HUES48 (cell line): ENCODE results near the gene ANKRD13C.

Experiments used
- H3K27ac ChIP-seq: one replicate; pipeline ENCODE4 v1.7.0; 2013; ENCODE audit warnings: low read depth, low read length, inconsistent platforms
- H3K27me3 ChIP-seq: 2 replicates; pipeline ENCODE4 v1.6.1; 2013; ENCODE audit warnings: mild to moderate bottlenecking, low read length; ENCODE audit not compliant: control insufficient read depth, insufficient read depth
- H3K36me3 ChIP-seq: 2 replicates; pipeline ENCODE4 v1.6.1; 2013; ENCODE audit warnings: low read length; ENCODE audit not compliant: control insufficient read depth, insufficient read depth
- H3K4me1 ChIP-seq: 2 replicates; pipeline ENCODE4 v1.6.1; 2013; ENCODE audit warnings: mild to moderate bottlenecking, low read length; ENCODE audit not compliant: control insufficient read depth, insufficient read depth
- H3K4me3 ChIP-seq: 2 replicates; pipeline ENCODE4 v1.5.1; 2013; ENCODE audit warnings: mild to moderate bottlenecking, low read depth, low read length
- H3K9ac ChIP-seq: 2 replicates; pipeline ENCODE4 v1.6.1; 2013; ENCODE audit warnings: mild to moderate bottlenecking, low read depth, low read length, moderate library complexity
- H3K9me3 ChIP-seq: 2 replicates; pipeline ENCODE4 v1.6.1; 2013; ENCODE audit warnings: low read length; ENCODE audit not compliant: control insufficient read depth, insufficient read depth

Gene ANKRD13C

GRCh38 chr1:70248729-70249128, 105.8 kb downstream of the ANKRD13C start:
- H3K27me3 ChIP-seq = no peaks in the 10 kb centered on the region
- no peak overlapping the region for H3K4me3 ChIP-seq
- no peak overlapping the region for H3K9ac ChIP-seq
- peaks cover 93% of the 10 kb centered on the region for H3K36me3 ChIP-seq
- no peak overlapping the region for H3K27ac ChIP-seq
- no peaks in the 10 kb centered on the region for H3K4me1 ChIP-seq
- no peaks in the 10 kb centered on the region for H3K9me3 ChIP-seq

GRCh38 chr1:70247768-70248167, 106.8 kb downstream of the ANKRD13C start:
- Histone ChIP-seq H3K27ac (no peak overlapping the region), H3K9me3 (no peaks in the 10 kb centered on the region), H3K27me3 (no peaks in the 10 kb centered on the region), H3K36me3 (peaks cover 98% of the 10 kb centered on the region), H3K9ac (no peak overlapping the region), H3K4me1 (no peaks in the 10 kb centered on the region), H3K4me3 (no peak overlapping the region)

- H3K36me3 ChIP-seq = peaks cover 100% of the 10 kb centered on the region
- no peak overlapping the region for H3K27ac ChIP-seq
- H3K9ac ChIP-seq = no peak overlapping the region
Observed at GRCh38 chr1:70247122-70247521, 107.4 kb downstream of the ANKRD13C start.

GRCh38 chr1:70239940-70240339, 114.6 kb downstream of the ANKRD13C start:
- no peak overlapping the region for H3K4me3 ChIP-seq
- no peaks in the 10 kb centered on the region for H3K27me3 ChIP-seq
- no peak overlapping the region for H3K9ac ChIP-seq
- no peaks in the 10 kb centered on the region for H3K9me3 ChIP-seq
- H3K27ac ChIP-seq = no peak overlapping the region
- H3K36me3 ChIP-seq = peaks cover 100% of the 10 kb centered on the region
- H3K4me1 ChIP-seq = no peaks in the 10 kb centered on the region

More at GRCh38 chr1:70247122-70247521, 107.4 kb downstream of the ANKRD13C start:
- Histone ChIP-seq H3K27me3 (no peaks in the 10 kb centered on the region), H3K4me1 (no peaks in the 10 kb centered on the region), H3K9me3 (no peaks in the 10 kb centered on the region), H3K4me3 (no peak overlapping the region)

GRCh38 chr1:70234733-70235132, 119.8 kb downstream of the ANKRD13C start:
- no peak overlapping the region for H3K9ac ChIP-seq
- H3K27ac ChIP-seq = no peak overlapping the region
- H3K4me3 ChIP-seq = no peak overlapping the region
- H3K36me3 ChIP-seq = peaks cover 100% of the 10 kb centered on the region
- H3K9me3 ChIP-seq = no peaks in the 10 kb centered on the region
- H3K4me1 ChIP-seq = no peaks in the 10 kb centered on the region
- no peaks in the 10 kb centered on the region for H3K27me3 ChIP-seq

- H3K27me3 ChIP-seq = no peaks in the 10 kb centered on the region
- H3K36me3 ChIP-seq = peaks cover 98% of the 10 kb centered on the region
- H3K9me3 ChIP-seq = no peaks in the 10 kb centered on the region
- H3K27ac ChIP-seq = no peak overlapping the region
- H3K4me3 ChIP-seq = no peak overlapping the region
- H3K4me1 ChIP-seq = no peaks in the 10 kb centered on the region
- H3K9ac ChIP-seq = no peak overlapping the region
Observed at GRCh38 chr1:70231475-70231874, 123.0 kb downstream of the ANKRD13C start.

GRCh38 chr1:70228670-70229069, 125.9 kb downstream of the ANKRD13C start:
- Histone ChIP-seq H3K27me3 (no peaks in the 10 kb centered on the region), H3K9me3 (no peaks in the 10 kb centered on the region), H3K36me3 (peaks cover 95% of the 10 kb centered on the region), H3K4me3 (no peak overlapping the region), H3K4me1 (peaks cover 13% of the 10 kb centered on the region; the same call in 1 of the 2 replicates), H3K9ac (no peak overlapping the region), H3K27ac (no peak overlapping the region)

GRCh38 chr1:70227439-70227838, 127.1 kb downstream of the ANKRD13C start:
- no peaks in the 10 kb centered on the region for H3K27me3 ChIP-seq
- H3K9me3 ChIP-seq = no peaks in the 10 kb centered on the region
- H3K4me3 ChIP-seq = no peak overlapping the region
- H3K36me3 ChIP-seq = peaks cover 95% of the 10 kb centered on the region
- H3K9ac ChIP-seq = no peak overlapping the region
- peak overlapping the region; percentile 12 for H3K27ac ChIP-seq
- peaks cover 24% of the 10 kb centered on the region for H3K4me1 ChIP-seq

GRCh38 chr1:70224954-70225353, 129.6 kb downstream of the ANKRD13C start:
- Histone ChIP-seq H3K36me3 (peaks cover 72% of the 10 kb centered on the region), H3K27ac (peak overlapping the region; percentile 21), H3K9ac (no peak overlapping the region), H3K9me3 (no peaks in the 10 kb centered on the region), H3K4me1 (peaks cover 32% of the 10 kb centered on the region), H3K4me3 (no peak overlapping the region), H3K27me3 (no peaks in the 10 kb centered on the region)

- H3K4me1 ChIP-seq = peaks cover 32% of the 10 kb centered on the region
- H3K27me3 ChIP-seq = no peaks in the 10 kb centered on the region
- H3K27ac ChIP-seq = no peak overlapping the region
- peak overlapping the region; percentile 91 for H3K4me3 ChIP-seq
- H3K9me3 ChIP-seq = no peaks in the 10 kb centered on the region
- peak overlapping the region; percentile 94; the same call in 1 of the 2 replicates for H3K9ac ChIP-seq
- H3K36me3 ChIP-seq = peaks cover 52% of the 10 kb centered on the region
Observed at GRCh38 chr1:70222716-70223235, 131.7 kb downstream of the ANKRD13C start.

GRCh38 chr1:70221238-70222121, 133.0 kb downstream of the ANKRD13C start, which contains the start of gene SRSF11:
SRSF11 (plus strand) TSS chr1:70221380; CDS start chr1:70221637, 257 bp downstream.
- Histone ChIP-seq H3K4me3 (peak within 1 kb of the TSS; percentile 91), H3K27me3 (no peaks in the 10 kb centered on the region), H3K4me1 (peaks cover 32% of the 10 kb centered on the region), H3K9ac (peak within 1 kb of the TSS; percentile 94), H3K36me3 (peaks cover 42% of the 10 kb centered on the region), H3K9me3 (no peaks in the 10 kb centered on the region), H3K27ac (peak within 1 kb of the TSS; percentile 99)
